Cortex of kidney (tissue), 1 donor: ENCODE data around the gene KCNJ12.
"Not testable (repeated sequence)": the region's sequence is repeated elsewhere in the genome, so short reads cannot be mapped to it uniquely, and the experiment has no call there.

Source experiments
- DNase-seq: peaks from one replicate; lab custom pipeline; 2025; lab: John Stamatoyannopoulos, UW

The KCNJ12 gene

DNA sequence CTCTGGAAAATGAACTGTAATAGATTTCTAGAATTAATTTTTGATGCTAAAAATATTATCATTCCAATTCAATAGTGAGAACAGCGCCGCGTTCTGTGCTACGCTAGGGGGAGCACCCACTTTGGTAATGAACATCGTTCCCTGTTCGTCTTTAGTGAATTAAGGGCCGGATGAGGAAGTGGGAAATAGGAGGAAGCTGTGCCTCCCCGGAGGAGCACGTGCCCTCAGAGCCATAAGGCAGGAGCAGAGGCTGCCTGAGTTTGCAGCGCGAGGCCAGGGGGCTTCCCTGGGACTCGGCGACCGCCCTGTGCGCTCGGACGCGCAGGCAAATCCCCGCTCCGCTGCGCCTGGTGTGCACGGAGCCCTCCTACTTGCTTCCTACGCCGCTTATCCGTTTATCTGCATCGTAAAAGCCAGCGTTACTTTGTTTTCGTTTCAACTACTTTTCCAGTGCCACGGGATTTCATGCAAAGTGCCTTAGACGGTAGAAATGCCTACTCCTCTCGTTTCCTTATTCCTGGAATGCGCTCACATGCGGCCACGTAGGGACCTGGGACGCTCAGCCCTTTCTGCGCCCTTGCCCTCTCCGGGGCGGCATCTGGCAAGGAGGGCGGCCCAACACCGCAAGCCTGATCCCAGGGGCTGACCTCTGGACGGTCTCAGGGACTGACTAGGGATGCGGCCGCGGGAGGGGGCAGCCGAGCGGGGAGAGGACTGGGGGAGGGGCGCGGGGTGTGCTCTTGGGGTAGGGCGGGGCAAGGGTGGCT lies 76.4 kb downstream of the KCNJ12 start:
- DNase-seq, result no peak

DNA sequence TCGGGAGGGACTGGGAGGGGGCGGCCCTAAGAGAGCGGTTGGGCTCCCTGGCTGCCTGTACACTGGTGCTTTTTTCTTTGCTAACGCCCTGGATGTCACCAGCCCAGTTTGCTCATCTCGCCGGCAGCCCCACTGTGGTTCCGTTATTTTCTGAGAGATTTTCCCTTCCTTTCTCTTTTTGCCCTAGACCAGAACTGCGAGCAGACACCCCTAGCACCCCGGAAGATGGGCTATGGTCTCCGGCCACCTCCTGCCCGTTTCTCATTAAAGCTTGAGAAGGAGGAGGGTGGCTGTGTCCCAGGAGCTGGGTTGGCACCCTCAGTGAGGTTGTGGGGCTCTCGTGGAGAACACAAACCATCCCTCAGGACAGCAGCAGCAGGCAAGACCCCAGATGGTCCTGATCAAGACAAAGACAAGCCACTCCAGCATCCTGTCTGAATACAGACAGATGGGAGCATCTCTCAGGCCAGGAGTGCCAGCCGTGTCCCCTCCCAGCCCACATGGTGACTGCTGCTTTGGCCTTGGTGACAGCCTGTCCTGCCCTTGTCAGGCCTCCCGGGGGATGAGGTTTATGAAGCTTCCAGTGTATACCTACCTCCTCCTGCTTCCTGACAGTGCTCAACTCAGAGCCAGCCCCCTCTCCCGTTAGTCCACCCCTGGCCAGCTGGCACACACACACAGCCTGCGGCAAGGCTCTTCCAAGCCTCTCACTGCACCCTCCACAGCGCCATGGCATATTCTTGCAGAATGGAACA lies 77.2 kb downstream of the KCNJ12 start:
- DNase-seq, result no peak

DNA sequence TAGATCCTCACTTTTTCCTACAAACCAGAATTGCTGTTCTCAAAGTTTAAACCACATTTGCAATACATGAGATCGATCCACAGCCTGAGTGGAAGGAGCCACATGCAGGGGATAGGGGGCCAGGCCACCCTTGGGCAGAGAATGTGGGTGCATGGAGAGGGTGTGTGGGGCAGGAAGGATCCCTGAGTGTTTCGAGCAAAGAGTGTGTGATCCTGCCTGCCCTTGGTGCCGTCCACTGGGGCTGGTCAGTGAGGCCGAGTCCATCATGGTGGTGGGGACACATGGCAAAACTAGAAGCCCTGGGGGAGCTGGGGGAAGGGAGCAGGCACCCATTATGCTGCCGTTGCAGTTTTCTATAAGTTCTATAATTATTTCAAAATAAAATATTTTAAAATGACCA lies 77.8 kb downstream of the KCNJ12 start:
- DNase-seq, result not testable (repeated sequence)

DNA sequence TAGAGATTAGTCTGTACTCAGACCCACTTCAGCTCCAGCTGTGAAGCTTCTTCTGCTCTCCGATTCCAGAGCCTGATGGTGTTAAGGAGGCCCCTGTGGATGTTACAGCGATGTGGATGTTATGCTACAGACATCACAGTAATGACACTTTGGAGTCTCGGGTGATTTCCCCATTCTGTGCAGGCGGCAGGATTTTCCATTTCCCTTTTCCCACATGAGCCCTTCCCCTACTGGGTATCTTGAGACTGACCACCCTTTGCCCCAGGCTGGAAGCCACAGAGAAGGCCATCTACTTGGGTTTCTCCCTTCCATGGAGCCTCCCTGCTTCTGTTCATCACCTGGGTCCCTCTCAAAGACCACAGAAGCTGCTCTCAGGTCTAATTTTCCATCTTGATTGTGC lies 78.3 kb downstream of the KCNJ12 start:
- DNase-seq, result no peak

DNA sequence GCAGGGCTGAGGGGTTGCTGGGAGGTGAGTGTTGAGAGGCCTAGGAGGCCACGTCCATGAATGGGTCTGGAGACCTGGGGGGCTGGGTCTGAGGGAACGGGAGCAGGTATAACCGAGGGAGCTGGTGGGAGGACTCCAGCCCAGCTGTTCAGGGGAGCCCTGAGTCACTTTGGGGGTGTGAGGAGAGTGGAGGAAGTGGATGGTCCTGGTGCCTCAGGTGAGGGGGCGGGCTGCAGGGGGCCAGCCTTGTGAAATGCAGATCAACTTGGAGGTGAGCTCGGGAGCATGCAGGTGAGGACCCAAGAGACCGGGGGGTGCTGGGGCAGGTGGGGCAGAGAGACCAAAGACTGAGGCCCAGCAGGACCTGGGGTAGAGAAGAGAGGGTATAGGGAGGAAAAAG lies 79.6 kb downstream of the KCNJ12 start:
- no peak for DNase-seq

DNA sequence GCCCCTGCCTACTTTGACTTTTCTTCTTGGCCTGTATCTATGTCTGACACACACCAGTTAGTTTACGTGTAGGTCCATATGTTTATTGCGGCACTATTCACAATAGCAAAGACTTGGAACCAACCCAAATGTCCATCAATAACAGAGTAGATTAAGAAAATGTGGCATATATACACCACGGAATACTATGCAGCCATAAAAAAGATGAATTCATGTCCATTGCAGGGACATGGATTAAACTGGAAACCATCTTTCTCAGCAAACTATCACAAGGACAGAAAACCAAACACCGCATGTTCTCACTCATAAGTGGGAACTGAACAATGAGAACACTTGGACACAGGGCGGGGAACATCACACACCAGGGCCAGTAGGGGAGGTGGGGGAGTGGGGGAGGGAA lies 80.3 kb downstream of the KCNJ12 start:
- DNase-seq, result not testable (repeated sequence)

DNA sequence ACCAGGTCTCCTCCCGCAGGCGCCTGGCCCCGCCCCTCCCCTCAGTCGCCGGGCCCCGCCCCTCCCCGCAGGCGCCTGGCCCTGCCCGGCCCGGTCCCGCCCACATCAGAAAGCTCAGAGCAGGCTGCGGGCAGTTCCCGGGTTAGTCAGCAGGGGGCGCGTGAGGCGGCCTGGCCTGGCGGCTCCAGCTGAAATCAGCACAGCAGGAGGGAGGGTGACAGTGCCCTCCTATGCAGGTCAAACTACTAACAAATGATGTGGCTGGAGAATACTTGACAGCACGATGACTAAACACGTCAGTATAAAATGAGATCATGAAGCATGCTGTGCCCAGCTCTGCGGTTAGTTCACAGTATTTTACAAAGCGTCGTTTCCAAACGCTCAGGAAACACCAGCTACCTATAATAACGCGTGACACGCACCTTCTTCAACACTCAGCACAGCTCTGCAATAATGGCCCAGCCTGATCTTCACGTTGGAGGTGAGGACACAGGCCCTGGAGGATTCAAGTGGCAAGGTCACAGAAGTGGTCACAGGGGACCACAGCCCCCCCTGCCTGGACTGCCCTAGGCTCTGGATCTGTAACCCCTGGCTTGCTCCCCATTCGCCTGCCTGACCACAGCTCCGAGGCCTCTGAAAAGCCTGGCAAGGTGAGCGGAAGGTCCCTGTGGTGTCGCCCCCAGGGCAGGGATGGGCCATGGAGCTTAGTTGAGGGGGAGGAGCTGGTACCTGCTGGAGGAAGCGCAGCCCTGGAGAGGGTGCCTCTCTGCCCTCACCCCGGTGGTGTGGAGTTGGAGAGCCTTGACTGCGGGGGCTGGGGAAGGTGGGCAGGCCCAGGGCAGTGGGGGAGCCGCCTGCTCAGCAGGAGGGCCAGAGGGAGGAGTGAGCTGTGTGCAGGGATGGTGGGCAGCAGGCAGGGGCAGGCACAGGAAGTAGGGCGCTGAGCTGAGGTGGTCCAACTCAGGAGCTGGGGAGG lies 81.2 kb downstream of the KCNJ12 start:
- DNase-seq, result no peak

DNA sequence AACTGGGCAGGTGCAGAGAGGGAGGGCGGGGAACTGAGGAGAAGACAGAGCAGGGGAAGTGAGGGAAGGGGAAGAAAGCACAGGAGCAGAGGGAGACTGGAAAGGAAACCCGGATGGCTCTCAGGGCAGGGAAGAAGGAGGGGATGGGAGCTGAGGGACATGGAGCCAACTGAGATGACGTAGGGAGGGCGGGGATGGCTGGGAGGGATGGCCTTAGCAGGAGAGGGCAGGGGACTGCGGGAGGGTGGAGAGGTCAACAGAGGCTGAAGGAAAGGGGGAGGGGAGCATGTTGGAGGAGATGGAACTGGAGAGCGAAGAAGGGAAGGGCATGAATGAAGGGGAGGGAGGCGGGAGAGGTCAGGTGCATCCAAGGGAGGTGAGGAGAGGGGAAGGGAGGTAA lies 81.9 kb downstream of the KCNJ12 start:
- DNase-seq, result no peak

DNA sequence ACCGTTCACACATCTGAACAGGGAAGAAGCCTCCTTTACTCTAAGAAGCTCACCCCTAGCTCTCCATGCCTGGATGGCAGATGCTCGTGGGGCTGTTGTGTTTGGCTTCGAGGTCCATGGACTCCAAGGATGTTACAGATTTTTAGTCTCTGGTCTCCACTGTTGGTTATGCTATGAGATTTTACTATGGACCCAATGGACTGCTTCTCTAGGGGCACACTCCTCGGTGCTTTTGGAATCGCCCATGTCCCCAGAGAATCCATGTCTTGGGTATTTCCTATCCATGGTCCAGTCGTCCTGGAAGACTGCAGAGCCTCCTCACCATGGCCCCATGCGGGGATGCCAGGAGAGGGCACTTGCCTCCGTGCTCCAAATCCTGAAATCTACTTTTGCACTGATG lies 83.4 kb downstream of the KCNJ12 start:
- no peak for DNase-seq

DNA sequence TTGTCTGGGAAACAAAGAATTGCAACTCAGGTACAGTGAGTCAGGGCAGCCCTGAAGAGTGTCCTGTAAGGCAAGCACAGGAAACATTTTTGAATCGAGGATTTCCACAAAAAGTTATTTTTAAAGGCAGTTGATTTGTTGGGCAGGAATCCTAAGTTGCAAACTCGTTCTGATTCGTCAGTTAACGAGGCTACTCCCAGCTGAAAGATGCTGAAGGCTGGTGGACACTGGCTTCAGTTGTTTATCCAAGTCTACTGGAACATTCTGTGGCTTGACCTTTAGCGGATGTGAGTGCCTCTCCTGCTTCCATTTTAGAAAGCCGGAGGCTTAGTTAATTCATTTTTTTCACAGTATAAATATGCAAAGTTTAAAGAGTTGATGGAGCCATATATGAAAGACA lies 84.2 kb downstream of the KCNJ12 start:
- DNase-seq, result no peak

DNA sequence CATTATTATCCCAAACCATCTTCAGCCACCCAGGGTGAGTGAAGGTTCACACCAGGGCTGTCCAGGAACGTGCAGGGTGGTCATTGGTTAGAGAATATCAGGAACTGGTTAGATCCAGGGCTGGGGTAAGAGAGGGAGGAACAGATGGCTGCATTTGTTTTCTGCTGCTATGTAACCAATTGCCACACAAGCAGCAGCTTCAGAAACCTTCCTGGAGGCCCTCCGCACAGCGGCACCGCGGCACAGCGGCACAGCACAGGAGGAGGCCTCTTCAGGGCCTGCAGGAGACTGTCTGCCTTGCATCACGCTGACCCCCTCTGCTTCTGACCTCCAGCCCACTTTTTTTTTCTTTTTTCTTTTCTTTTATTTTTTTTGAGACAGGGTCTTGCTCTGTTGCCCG lies 86.1 kb downstream of the KCNJ12 start:
- no peak for DNase-seq

DNA sequence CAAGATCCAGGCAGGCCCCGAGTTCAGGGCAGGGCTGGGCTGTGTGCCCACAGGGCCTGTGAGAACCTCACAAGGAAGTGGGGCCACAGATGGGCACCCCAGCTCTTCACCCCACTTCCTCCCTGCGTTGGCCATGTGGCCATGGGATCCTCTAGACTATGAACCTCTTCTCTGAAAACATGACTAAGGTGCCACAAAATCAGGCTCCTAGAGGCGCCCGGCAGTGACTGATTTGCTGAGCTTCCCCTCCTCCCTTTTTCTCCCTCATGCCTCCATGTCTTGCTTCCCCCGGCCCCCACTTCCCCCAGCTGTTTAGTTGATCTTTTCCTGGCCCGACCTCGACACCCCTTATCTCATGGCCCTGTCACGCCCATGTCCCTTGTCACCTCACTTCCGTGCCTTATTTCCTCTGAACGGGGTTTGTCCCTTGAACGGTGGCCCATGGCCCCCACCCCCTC lies 87.1 kb downstream of the KCNJ12 start:
- DNase-seq, result no peak

DNA sequence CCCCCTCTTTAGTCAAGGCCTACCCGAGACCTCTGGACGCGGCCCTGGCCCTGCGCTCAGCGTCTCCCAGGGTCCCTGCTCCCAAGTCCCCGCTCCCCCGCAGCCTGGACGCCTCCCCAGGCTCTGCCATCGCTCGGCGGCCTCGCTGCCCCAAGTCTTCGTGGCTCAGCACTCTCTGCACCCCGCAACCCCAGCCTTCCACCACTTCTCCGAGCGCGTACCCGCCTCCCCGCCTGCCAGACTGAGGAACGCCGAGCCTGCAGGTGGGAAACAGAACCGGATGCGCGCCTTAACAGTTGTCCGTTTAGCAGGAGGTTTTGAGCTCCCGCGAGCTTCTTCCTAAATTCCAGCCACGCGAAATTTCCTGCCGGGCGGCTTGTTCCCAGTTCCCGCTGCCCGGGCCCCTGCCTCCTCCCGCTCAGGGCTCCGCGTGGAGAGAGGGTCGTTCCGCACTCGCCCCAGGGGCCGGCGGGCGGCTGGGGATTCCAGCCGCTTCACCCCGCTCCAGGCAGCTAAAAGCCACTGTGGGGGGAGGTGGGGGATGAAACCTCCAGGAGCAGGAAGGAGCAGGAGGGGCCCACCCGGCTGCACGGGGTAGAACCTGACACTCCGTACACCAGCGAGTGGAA lies 87.7 kb downstream of the KCNJ12 start:
- DNase-seq, result no peak

DNA sequence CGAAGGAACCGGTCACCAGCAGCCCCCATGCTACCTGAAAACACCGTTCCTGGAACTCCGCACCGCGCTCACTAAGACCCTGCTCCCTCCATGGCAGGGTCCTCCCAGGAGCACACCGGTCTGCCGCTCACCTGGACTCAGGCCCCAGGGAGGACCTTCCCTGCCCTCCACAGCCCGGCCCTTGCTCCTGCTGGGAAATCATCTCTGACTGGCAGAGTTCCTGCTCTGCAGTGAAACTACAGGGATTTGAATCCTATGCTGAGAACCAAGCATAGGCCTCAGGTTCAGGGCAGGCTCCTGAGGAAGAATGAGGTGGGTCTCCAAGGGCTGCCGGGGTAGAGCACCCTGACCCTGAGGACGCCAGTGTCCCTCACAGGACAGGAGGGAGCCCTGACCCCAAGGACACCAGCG lies 88.5 kb downstream of the KCNJ12 start:
- DNase-seq, result no peak

DNA sequence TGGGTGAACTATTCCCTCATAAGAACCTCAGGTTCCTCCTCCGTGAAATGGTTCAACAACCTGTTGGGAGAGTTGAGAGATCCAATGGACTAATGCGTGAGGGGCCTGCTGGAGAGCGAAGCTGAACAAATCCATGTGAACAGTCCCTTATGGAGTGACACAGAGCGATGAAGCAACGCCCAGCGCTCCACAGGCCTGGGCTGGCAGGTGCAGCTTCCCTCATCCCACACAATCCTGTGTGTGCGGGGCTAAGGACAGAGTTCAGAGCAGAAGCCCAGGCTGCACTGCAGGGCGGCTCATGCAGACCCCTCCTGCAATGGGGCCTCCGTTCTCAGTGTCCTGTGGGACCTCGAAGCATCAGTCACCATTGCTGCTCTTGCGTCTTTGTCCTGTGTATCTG lies 90.4 kb downstream of the KCNJ12 start:
- no peak for DNase-seq

DNA sequence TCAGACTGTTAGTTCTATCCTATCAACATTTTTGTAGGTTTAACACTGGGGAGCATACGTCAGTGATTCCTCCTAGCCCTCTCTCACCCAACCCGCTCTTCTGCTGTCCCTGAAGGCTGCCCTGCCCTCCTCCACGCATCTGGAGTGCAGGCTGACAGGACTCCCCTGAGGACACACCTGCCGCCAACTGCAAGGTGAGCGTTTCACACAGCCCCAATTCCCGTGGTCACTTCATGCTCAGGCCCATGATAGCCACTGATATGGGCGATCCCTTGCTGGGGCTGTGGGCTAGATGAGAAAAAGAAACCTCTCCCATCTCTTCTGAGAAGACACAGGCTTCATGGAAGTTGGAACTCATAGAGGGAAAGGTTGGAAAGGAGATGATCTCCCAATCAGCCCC lies 91.0 kb downstream of the KCNJ12 start:
- no peak for DNase-seq

DNA sequence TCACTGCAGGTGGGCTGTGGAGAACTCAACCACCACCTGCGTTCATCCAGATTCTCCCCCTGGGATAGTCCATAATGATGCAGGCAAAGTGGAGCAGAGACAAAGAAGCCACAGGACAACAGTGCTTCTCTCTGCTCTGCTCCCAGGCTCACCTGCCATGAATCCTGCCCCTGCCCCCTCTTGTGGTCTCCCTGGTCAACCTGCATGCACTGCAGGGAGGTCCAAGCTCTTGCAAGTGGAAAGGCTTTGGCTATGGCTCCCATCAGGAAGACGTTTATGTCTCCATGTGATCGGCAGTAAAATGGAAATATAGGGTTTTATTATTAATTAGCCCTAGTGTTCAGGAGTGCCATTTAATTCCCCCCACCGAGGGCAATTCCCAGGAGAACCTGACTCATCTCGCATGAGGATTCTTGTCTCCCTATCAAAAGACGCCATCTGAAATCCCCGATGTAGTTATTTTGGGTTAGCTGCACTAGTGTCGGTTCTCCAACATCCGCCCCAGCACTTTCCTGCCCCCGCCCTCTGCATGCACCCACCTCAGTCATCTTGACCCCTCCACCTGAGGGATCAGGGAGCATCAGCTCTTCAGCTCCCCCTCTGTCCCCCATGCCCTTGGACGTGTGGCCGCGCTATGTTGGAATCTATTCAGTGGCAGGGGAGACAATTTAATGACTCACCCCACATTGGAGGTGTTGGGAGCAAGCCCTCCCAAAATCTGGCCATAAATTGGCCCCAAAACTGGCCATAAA lies 91.8 kb downstream of the KCNJ12 start:
- DNase-seq, result no peak
